ENCODE measurements around the gene LRMDA. TPM values are rescaled to one million over a fixed set of nuclear protein-coding genes. Genes with fewer than 3 reads are reported as not detected.

The LRMDA gene
- total and polyA plus RNA-seq, 2 of the 4 experiments (the other 2 are of a cell fraction), result 0.07 TPM; not detected in 1

DNA sequence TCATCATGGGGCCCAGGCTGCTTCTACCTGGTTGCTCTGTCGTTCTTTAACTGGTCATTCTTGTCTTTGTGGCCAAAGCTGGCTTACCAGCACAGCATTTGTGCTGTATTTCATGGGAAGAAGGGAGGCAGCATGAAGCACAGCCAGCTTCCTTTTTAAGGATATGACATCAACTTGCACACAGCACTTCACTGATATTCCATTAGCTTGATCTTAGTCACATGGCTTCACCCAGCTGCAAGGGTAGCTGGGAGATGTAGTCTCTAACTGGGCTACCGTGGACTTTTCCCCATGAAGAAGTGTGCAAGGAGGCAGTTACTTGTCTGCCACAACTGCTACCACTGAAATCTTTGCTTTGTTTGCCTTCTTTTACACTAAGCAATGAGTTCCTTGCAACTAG, 525.2 kb downstream of the LRMDA start:
- no peak overlapping the region for H3K23ac ChIP-seq (ENCODE audit: low read depth, low read length)
- H3K27ac ChIP-seq (ENCODE audit: insufficient read depth, low read length), result no peak overlapping the region
- no CpG with 5 or more reads among the region's 2 CpGs for WGBS, 2 experiments (ENCODE audit: extremely low coverage in 2 of 2, insufficient read length in 1 of 2)
- ChIA-PET CTCF (no interaction called here), POLR2A (ENCODE audit: unreplicated experiment) (no interaction called here)
- no peak overlapping the region for H3K9ac ChIP-seq (ENCODE audit: low read depth, low read length)
- peak; percentile 24; the same call in 1 of the 2 replicates for ATAC-seq (ENCODE audit: low read depth)
- no peaks in the 10 kb centered on the region for H3K36me3 ChIP-seq (ENCODE audit: control insufficient read depth, insufficient read depth, low read length)
- H3K4ac ChIP-seq (ENCODE audit: low read depth, low read length), result no peak overlapping the region
- no TSS peak for BruUV-seq (replicated peaks)
- no peaks in the 10 kb centered on the region for H3K9me1 ChIP-seq (ENCODE audit: insufficient read depth, low read length)
- H2AK9ac ChIP-seq (replicated peaks; ENCODE audit: low read depth, low read length, poor library complexity), result no peak overlapping the region
- no peak overlapping the region for H4K5ac ChIP-seq (ENCODE audit: low read depth, low read length)
- no peaks in the 10 kb centered on the region; the same call in 1 of the 2 replicates for H3K27me3 ChIP-seq (ENCODE audit: control insufficient read depth, insufficient read depth, low read length)
- no peak overlapping the region for H4K91ac ChIP-seq (ENCODE audit: insufficient read depth, low read depth, low read length)
- no peak overlapping the region for H2BK15ac ChIP-seq (ENCODE audit: low read depth, low read length)
- no peaks in the 10 kb centered on the region for H3K79me1 ChIP-seq (ENCODE audit: low read depth in 1 of 2, low read length in 2 of 2)
- no peak overlapping the region for H4K8ac ChIP-seq (ENCODE audit: low read depth in 2 of 2, low read length in 2 of 2)
- in situ Hi-C loops (cut with MboI; ENCODE audit: low sequenced_read_pairs), result no loop called here
- no peak overlapping the region for H3K4me3 ChIP-seq (ENCODE audit: insufficient read depth, low read depth, low read length)
- H2BK120ac ChIP-seq (ENCODE audit: low read depth, low read length), result no peak overlapping the region
- DNase-seq, result peak; percentile 1
- H3K14ac ChIP-seq (replicated peaks; ENCODE audit: low read depth, low read length), result no peak overlapping the region
- no peak overlapping the region for H3K56ac ChIP-seq (ENCODE audit: extremely low read depth, insufficient read depth, low read length)
- no peak overlapping the region for H2AK5ac ChIP-seq (ENCODE audit: low read depth, low read length)
- no peak for TF ChIP-seq MXI1 (IDR thresholded peaks at IDR 0.05; ENCODE audit: borderline replicate concordance, low read depth, low read length)
- TF ChIP-seq, protein P1, sequence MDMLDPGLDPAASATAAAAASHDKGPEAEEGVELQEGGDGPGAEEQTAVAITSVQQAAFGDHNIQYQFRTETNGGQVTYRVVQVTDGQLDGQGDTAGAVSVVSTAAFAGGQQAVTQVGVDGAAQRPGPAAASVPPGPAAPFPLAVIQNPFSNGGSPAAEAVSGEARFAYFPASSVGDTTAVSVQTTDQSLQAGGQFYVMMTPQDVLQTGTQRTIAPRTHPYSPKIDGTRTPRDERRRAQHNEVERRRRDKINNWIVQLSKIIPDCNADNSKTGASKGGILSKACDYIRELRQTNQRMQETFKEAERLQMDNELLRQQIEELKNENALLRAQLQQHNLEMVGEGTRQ (IDR thresholded peaks at IDR 0.05; ENCODE audit: low read depth, low read length), result no peak
- no peak for TF ChIP-seq NFE2L2 (IDR thresholded peaks at IDR 0.05; ENCODE audit: low read depth, low read length)
- TF ChIP-seq CHD1 (IDR thresholded peaks at IDR 0.05; ENCODE audit: low read depth, low read length), result no peak
- TF ChIP-seq CEBPB (IDR thresholded peaks at IDR 0.05; ENCODE audit: low read depth, low read length), result no peak
- TF ChIP-seq, protein P2, sequence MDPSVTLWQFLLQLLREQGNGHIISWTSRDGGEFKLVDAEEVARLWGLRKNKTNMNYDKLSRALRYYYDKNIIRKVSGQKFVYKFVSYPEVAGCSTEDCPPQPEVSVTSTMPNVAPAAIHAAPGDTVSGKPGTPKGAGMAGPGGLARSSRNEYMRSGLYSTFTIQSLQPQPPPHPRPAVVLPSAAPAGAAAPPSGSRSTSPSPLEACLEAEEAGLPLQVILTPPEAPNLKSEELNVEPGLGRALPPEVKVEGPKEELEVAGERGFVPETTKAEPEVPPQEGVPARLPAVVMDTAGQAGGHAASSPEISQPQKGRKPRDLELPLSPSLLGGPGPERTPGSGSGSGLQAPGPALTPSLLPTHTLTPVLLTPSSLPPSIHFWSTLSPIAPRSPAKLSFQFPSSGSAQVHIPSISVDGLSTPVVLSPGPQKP (IDR thresholded peaks at IDR 0.05; ENCODE audit: borderline replicate concordance, low read depth, low read length), result no peak
- TF ChIP-seq MAFK (IDR thresholded peaks at IDR 0.05; ENCODE audit: low read depth, low read length), result no peak
- TF ChIP-seq POLR2A (IDR thresholded peaks at IDR 0.05; ENCODE audit: low read depth, low read length), result no peak
- no peak for TF ChIP-seq RAD21 (IDR thresholded peaks at IDR 0.05; ENCODE audit: low read length)
- TF ChIP-seq RCOR1 (IDR thresholded peaks at IDR 0.05; ENCODE audit: insufficient replicate concordance, low read length), result no peak
- TF ChIP-seq, protein P3, sequence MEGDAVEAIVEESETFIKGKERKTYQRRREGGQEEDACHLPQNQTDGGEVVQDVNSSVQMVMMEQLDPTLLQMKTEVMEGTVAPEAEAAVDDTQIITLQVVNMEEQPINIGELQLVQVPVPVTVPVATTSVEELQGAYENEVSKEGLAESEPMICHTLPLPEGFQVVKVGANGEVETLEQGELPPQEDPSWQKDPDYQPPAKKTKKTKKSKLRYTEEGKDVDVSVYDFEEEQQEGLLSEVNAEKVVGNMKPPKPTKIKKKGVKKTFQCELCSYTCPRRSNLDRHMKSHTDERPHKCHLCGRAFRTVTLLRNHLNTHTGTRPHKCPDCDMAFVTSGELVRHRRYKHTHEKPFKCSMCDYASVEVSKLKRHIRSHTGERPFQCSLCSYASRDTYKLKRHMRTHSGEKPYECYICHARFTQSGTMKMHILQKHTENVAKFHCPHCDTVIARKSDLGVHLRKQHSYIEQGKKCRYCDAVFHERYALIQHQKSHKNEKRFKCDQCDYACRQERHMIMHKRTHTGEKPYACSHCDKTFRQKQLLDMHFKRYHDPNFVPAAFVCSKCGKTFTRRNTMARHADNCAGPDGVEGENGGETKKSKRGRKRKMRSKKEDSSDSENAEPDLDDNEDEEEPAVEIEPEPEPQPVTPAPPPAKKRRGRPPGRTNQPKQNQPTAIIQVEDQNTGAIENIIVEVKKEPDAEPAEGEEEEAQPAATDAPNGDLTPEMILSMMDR (conservative IDR thresholded peaks at IDR 0.05; ENCODE audit: low read depth, low read length), result no peak
- TF ChIP-seq FOS (IDR thresholded peaks at IDR 0.05; ENCODE audit: low read depth, low read length), result no peak
- no peak overlapping the region for H3K4me2 ChIP-seq (ENCODE audit: low read depth, low read length)
- no peak overlapping the region for H3K18ac ChIP-seq (ENCODE audit: low read depth, low read length)
- peak overlapping the region; percentile 59 for H2AFZ ChIP-seq (replicated peaks; ENCODE audit: low read length, poor library complexity)
- dilution Hi-C loops (cut with HindIII; ENCODE audit: low sequenced_read_pairs, unreplicated experiment), result no loop called here
- H4K20me1 ChIP-seq (ENCODE audit: insufficient read depth, low read length), result no peaks in the 10 kb centered on the region
- no peaks in the 10 kb centered on the region for H3K9me3 ChIP-seq (ENCODE audit: control insufficient read depth, insufficient read depth, low read length)
- H2BK20ac ChIP-seq (ENCODE audit: low read depth, low read length), result no peak overlapping the region
- H2BK5ac ChIP-seq (ENCODE audit: low read depth, low read length, poor library complexity, severe bottlenecking), result no peak overlapping the region
- intact Hi-C loops (cut with micrococcal nuclease), result no loop called here
- H3K4me1 ChIP-seq (ENCODE audit: control insufficient read depth, insufficient read depth, low read length), result peaks cover 2% of the 10 kb centered on the region

All from IMR-90 (cell line).